ENCODE measurements around the gene PARD3B.

The PARD3B gene

GRCh38 chr2:205617905-205618304, 1072.6 kb downstream of the PARD3B start:
- DNase-seq (ENCODE audit: low spot score): no peak
- in situ Hi-C loops (cut with MboI; ENCODE audit: low sequenced_read_pairs, unreplicated experiment): no loop called here
- TF ChIP-seq, protein P1, sequence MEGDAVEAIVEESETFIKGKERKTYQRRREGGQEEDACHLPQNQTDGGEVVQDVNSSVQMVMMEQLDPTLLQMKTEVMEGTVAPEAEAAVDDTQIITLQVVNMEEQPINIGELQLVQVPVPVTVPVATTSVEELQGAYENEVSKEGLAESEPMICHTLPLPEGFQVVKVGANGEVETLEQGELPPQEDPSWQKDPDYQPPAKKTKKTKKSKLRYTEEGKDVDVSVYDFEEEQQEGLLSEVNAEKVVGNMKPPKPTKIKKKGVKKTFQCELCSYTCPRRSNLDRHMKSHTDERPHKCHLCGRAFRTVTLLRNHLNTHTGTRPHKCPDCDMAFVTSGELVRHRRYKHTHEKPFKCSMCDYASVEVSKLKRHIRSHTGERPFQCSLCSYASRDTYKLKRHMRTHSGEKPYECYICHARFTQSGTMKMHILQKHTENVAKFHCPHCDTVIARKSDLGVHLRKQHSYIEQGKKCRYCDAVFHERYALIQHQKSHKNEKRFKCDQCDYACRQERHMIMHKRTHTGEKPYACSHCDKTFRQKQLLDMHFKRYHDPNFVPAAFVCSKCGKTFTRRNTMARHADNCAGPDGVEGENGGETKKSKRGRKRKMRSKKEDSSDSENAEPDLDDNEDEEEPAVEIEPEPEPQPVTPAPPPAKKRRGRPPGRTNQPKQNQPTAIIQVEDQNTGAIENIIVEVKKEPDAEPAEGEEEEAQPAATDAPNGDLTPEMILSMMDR (IDR thresholded peaks at IDR 0.05; ENCODE audit: borderline replicate concordance, control extremely low read depth, extremely low read depth, insufficient read depth, missing control alignments): no peak

DNA sequence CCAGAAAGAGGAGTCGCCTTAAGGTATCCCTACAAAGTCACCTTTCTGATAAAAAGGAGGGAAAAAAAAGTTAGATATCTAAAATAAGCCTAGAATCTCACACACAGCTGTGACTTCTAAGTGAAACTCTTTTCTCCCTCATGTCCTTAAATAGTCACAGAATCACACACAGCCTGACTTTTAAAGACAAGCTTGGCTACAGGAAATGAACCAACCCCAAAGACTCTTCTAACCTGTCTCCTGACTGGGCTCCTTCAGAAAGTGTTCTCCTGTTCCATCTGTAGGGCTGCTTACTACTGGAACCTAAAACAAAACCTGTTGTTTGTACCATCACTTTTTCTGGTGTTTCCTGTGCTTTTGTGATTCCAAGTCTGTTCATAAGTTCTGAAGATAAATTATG, 1074.3 kb downstream of the PARD3B start:
- in situ Hi-C loops (cut with MboI; ENCODE audit: low sequenced_read_pairs, unreplicated experiment): no loop called here
- DNase-seq (ENCODE audit: low spot score): no peak
- TF ChIP-seq, protein P1 (IDR thresholded peaks at IDR 0.05; ENCODE audit: borderline replicate concordance, control extremely low read depth, extremely low read depth, insufficient read depth, missing control alignments): no peak

- TF ChIP-seq, protein P1 (IDR thresholded peaks at IDR 0.05; ENCODE audit: borderline replicate concordance, control extremely low read depth, extremely low read depth, insufficient read depth, missing control alignments): no peak
- in situ Hi-C loops (cut with MboI; ENCODE audit: low sequenced_read_pairs, unreplicated experiment): no loop called here
- no peak for DNase-seq (ENCODE audit: low spot score)
Observed at GRCh38 chr2:205627085-205627484, 1081.8 kb downstream of the PARD3B start.

DNA sequence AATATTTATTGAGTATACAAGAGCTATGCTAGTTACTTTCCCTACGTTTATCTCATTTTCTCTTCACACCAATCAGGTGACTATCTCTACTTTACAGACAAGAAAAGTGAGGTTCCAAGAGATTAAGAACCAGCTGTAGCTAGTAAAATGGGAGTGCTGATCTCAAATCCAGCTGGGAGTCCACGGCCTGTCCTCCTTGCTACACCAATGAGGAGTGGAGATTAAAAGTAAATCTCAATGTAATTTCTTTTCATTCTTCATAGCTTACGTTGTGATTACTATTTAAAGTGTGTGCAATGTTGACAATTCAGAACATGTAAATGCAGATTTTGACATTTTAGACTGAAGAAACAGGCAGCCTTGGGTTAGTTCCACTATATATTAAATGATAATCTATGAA, 1083.1 kb downstream of the PARD3B start:
- TF ChIP-seq, protein P1 (IDR thresholded peaks at IDR 0.05; ENCODE audit: borderline replicate concordance, control extremely low read depth, extremely low read depth, insufficient read depth, missing control alignments): no peak
- DNase-seq (ENCODE audit: low spot score): no peak
- in situ Hi-C loops (cut with MboI; ENCODE audit: low sequenced_read_pairs, unreplicated experiment): no loop called here

- no peak for DNase-seq (ENCODE audit: low spot score)
- in situ Hi-C loops (cut with MboI; ENCODE audit: low sequenced_read_pairs, unreplicated experiment): no loop called here
- TF ChIP-seq, protein P1 (IDR thresholded peaks at IDR 0.05; ENCODE audit: borderline replicate concordance, control extremely low read depth, extremely low read depth, insufficient read depth, missing control alignments): no peak
Observed at GRCh38 chr2:205629091-205629776, 1084.0 kb downstream of the PARD3B start.

GRCh38 chr2:205633994-205634393, 1088.7 kb downstream of the PARD3B start:
- in situ Hi-C loops (cut with MboI; ENCODE audit: low sequenced_read_pairs, unreplicated experiment): no loop called here
- DNase-seq (ENCODE audit: low spot score): no peak
- TF ChIP-seq, protein P1 (IDR thresholded peaks at IDR 0.05; ENCODE audit: borderline replicate concordance, control extremely low read depth, extremely low read depth, insufficient read depth, missing control alignments): no peak

All from GM13976 (cell line).